ENCODE measurements around the gene ITPRID1.

Gene ITPRID1

DNA sequence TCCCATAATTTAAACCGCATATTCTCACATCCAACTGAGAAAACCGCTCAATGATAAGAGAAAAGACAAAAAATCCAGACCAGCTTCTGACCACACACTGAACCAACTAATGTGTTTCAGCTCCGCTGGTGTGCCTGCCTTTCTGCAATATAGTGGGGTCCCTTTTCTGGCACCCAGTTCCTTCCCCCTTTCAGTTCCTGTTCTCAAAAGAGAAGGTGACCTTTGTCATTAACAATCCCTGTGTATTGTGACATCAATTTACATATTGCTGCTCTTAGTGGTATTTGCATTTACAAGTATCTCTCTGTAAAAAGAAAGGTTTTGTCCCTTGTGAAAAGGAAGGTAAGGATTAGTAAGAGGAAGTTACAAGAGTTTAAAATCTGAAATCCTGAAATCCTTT lies 174.5 kb downstream of the ITPRID1 start:
- no peak for DNase-seq
- intact Hi-C loops (cut with DNase I): no loop called here

DNA sequence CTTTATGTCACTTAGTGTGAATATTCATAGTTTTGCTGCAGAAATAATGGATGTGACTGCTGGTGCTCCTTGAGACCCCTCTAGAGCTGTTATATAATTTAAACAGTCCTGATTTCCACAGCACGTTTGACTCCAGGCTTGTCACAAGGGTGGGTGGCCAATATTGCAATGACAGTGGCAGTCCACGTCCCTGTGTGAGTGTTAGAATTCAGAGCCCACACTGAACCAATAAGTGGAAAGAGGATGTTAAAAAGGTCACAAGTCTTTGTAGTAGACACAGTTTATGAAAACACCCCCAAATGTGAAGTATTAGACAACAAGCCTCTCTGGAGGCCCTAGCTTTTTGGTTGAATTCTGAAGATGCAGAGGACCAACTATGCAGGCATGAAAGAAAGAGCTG lies 175.1 kb downstream of the ITPRID1 start:
- no peak for DNase-seq
- intact Hi-C loops (cut with DNase I): no loop called here

- no peak for DNase-seq
- intact Hi-C loops (cut with DNase I): no loop called here
Measured at GRCh38 chr7:31690935-31691334, 177.0 kb downstream of the ITPRID1 start.

GRCh38 chr7:31692451-31692850 lies 178.6 kb downstream of the ITPRID1 start:
- intact Hi-C loops (cut with DNase I): no loop called here

GRCh38 chr7:31692871-31693270 lies 179.0 kb downstream of the ITPRID1 start:
- intact Hi-C loops (cut with DNase I): no loop called here
- DNase-seq: no peak

More at GRCh38 chr7:31692451-31692850, 178.6 kb downstream of the ITPRID1 start:
- no peak for DNase-seq

DNA sequence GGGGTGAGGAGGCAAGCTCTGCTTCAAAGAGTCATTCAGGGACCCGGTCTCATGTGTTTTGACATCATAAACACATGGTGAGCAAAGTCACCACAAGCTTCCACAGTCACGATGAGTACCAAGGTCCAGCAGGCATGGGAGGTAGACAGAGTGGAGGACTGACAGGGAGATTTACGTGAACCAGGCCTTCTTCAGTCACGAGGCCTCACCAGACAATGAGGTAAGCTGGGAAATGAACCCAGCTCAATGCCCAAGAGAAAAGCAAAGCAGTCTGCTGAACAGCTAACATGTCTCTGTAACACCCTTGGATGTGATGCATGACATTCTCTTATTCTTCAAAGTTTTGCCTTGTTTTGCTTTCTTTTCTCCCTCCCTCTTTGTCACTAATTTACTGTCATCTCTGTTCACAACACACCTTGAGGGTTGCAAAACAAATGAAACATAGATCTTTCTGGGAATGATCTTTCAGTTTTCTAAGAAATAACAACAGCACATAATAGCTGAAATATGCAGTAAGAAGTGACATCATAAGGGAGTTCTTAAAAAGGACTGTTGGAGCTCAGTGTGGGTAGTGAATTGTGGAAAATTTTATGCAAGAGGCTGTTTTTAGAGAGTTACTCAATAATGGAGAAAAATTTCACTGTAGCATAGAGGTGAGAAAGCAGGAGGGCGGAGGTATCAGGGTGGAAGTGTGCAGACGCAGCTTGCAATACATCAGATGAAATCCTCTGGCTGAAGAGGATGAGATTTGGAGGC lies 182.1 kb downstream of the ITPRID1 start:
- DNase-seq: peak in 1 of 10 donors; percentile 14
- intact Hi-C loops (cut with DNase I): no loop called here

DNA sequence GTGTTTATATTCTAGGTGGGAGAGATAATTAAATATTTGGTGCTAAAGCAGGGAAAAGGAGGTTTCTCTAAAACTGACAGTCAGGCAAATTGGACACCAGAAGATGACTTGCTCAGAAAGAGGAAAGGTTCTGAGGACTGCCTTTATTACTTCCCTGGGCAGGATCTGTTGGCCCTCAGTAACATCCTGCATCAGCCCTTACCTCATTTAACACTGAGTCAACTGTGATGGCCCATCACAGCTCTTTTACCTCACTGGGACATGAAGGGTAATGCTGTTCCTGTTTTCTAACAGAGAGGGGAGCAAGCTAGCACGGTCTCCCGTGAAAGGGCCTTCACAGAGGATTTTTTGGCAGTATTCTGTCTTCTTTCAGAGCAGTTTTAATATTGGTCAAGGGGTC lies 185.2 kb downstream of the ITPRID1 start:
- intact Hi-C loops (cut with DNase I): no loop called here
- no peak for DNase-seq

- intact Hi-C loops (cut with DNase I): no loop called here
Measured at GRCh38 chr7:31702354-31702753, 188.5 kb downstream of the ITPRID1 start.

DNA sequence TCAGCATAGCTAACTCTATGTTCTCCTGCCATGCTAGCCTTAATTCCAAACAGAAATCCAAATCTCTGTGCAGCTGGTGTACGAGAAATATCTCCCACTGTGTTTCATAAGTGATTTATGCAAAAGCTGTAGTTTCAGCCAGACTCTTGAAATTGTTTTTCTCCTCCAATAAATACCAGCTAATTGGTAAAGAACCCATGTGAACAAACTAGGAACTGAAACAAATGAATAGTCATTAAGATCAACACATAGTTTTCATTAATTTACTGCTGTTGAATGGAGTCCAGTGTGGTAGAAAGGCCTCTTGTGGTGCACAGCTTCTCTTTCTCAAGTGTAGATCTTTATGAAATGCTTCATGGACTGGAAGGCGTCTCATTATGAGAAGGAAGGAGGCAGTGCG lies 191.5 kb downstream of the ITPRID1 start:
- intact Hi-C loops (cut with DNase I): no loop called here

More at GRCh38 chr7:31702354-31702753, 188.5 kb downstream of the ITPRID1 start:
- DNase-seq: no peak

DNA sequence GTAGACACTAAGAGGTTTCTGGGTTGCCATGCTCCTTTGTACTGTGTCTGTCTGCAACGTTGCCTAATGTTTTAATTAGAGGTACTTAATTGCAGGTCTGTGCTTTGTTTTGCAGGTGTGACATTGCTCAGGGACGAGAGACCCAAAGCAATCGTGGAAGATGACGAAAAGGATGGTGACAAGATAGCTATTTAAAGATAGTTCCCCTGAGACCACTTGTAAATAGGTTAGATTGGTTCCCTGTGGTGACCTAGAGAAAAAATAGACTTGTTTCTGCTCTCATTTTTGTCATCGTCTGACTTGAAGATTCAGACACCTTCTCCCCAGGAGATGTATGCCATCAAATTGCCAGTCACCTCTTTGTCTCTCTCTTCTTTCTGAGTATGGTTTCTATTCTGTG lies 193.2 kb downstream of the ITPRID1 start:
- intact Hi-C loops (cut with DNase I): no loop called here
- no peak for DNase-seq

More for the DNA sequence above, 191.5 kb downstream of the ITPRID1 start:
- no peak for DNase-seq

Data from posterior cingulate gyrus (tissue), 11 donors.